ENCODE results near the gene SLC2A10.
"Not testable (repeated sequence)": the region's sequence is repeated elsewhere in the genome, so short reads cannot be mapped to it uniquely, and the experiment has no call there.

Gene SLC2A10

GRCh38 chr20:46709459-46710152 lies at the start of gene SLC2A10:
SLC2A10 (plus strand) TSS chr20:46709649; CDS start chr20:46709737, 88 bp downstream.
- no peak for DNase-seq (ENCODE audit: low read depth)

DNA sequence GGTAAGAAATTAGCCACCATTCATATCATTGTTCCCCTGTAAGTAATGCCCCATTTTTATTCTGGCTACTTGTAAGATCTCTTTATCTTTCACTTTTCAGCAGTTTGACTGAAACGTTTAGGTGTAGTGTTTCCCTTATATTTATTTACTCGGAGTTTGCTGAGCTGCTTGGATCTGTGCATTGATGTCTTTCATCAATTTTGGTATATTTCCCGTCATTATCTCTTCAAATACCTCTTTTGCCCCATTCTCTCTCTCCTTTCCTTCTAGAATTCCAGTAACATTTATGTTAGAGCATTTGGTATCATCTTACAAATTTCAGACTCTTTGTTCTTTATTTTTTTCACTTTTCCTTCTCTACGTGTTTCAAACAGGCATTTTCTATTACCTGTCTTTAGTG lies 49.0 kb upstream of the SLC2A10 start:
- no peak for DNase-seq (ENCODE audit: low read depth)

- no peak for DNase-seq (ENCODE audit: low read depth)
Measured at GRCh38 chr20:46661659-46662058, 47.8 kb upstream of the SLC2A10 start.

DNA sequence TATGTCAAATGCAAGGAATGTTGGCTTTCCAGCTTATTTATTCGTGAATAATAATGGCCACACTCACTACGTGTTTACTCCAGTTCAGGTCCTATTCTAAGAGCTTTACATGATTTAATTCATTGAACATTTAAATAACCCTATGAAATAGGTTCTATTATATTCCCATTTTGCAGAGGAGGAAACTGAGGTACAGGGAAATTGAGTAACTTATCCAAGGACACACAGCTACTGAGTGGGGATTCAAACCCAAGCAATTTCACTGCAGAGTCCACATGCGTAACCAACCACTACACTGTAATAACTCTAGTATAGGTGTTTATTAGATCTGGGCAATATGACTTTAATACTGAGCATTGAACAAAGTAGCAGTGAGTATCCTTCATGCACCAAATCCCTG lies 45.9 kb upstream of the SLC2A10 start:
- DNase-seq (ENCODE audit: low read depth), result no peak

DNA sequence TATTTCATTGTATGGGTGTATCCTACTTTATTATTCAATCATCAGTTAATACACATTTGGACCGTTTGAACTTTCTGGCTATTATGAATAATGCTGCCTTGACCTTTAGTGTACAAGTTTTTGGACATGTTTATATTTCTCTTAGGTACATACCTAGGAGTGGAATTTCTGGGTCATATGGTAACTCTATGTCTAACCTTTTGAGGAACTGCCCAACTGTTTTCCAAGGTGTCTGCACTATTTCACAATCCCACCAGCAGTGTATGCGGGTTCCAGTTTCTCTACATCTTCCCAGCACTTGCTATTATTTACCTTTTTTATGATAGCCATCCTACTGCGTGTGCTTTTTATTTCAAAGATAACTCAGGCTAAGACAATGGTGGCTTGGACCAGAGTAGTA lies 43.8 kb upstream of the SLC2A10 start:
- no peak for DNase-seq (ENCODE audit: low read depth)

DNA sequence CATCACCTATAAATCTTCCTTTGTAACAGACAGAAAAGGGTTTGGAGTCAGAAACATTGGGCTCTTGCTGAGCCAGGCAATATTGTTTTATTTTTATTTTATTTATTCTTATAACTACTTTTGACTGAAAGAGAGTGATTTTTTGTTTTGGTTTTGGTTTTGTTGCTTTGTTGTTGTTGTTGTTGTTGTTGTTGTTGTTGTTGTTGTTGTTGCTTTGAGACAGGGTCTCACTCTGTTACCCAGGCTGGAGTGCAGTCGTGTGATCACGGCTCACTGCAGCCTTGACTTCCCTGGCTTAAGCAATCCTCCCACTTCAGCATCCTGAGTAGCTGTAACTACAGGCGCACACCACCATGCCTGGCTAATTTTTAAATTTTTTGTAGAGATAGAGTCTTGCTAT lies 43.1 kb upstream of the SLC2A10 start:
- no peak for DNase-seq (ENCODE audit: low read depth)

DNA sequence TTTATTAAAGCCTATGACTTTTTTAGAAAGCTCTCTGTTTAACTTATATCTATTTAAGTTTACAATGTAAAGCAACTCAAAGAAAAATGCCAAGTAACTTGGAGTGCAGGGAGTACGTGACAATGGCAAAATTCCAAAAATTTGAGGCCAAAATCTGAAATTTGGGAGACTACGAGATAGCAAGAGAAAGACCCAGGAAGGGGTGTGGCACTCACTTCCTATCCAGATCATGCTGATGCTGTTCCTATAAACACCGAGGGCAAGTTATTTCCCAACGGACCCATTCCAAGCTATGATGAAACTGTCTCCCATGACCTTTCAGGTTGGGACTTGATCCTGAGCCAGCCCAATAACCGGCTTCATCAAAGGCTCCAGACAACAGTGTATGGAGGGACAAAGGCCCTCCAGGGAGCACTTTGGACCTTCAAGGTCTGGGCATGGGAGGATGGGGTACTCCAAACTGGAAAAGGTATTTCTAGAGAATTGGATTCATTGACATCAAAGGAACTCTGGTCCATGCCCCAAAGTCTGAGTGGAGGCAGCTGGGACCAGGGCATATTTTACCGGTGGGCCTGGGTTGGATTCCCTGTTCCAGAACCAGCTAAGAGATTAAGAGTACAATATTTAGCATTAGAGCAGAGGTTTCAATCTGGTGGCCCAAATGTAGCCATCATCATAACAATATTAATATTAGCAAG lies 42.5 kb upstream of the SLC2A10 start:
- DNase-seq (ENCODE audit: low read depth), result no peak

DNA sequence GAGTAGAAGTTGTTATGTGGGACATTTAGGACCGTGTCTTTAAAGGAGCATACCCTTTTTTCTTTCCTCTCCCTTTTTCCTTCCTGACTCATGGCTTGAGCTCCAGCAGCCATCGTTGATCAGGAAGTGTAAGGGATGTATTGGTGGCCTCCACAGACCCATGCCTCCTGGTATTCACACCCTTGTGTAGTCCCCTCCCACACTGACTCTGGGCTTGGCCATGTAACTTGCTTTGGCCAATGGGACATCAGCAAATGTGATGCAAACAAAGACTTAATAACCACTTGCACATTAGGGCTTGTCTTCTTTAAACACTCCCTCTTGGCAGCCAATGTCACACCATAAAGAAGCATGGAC lies 39.2 kb upstream of the SLC2A10 start:
- DNase-seq (ENCODE audit: low read depth), result no peak

- DNase-seq (ENCODE audit: low read depth), result no peak
Measured at GRCh38 chr20:46670585-46671584, 38.6 kb upstream of the SLC2A10 start.

GRCh38 chr20:46671866-46672542 lies 37.4 kb upstream of the SLC2A10 start:
- DNase-seq (ENCODE audit: low read depth), result no peak

DNA sequence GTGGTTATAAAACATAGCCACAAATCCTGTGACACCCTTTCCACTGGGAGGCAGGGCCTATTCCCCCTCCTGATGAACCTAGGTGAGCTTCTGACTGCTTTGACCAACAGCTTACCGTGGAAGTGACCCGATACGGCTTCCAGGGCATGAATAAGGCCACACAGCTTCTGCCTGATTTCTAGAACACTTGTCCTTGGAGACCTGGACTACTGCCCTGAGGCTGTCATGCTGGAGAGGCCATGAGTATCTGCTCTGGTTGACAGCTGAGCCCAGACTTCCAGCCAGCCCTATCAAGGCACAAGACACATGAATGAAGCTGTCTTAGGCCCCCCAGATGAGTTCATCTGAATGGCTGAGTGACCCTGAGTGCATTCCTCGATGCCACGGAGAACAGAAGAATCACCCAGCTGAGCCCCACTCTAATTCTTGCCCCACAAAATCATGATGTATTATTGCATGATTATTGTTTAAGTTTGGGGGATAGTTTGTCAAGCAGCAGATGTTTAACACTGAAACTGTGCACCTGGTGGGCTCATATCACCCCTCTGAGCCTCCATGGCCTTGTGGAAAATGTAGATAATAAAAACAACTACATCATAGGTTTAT lies 36.8 kb upstream of the SLC2A10 start:
- DNase-seq (ENCODE audit: low read depth), result no peak

- DNase-seq (ENCODE audit: low read depth), result no peak
Measured at GRCh38 chr20:46673394-46674252, 35.8 kb upstream of the SLC2A10 start.

- DNase-seq (ENCODE audit: low read depth), result no peak
Measured at GRCh38 chr20:46674253-46675083, 35.0 kb upstream of the SLC2A10 start.

GRCh38 chr20:46676649-46677316 lies 32.7 kb upstream of the SLC2A10 start:
- DNase-seq (ENCODE audit: low read depth), result not testable (repeated sequence)

- no peak for DNase-seq (ENCODE audit: low read depth)
Measured at GRCh38 chr20:46677608-46678007, 31.8 kb upstream of the SLC2A10 start.

- no peak for DNase-seq (ENCODE audit: low read depth)
Measured at GRCh38 chr20:46678516-46678915, 30.9 kb upstream of the SLC2A10 start.

GRCh38 chr20:46680684-46681031 lies 28.8 kb upstream of the SLC2A10 start:
- DNase-seq (ENCODE audit: low read depth), result no peak

GRCh38 chr20:46681032-46681854 lies 28.2 kb upstream of the SLC2A10 start:
- peak; percentile 45 for DNase-seq (ENCODE audit: low read depth)

Data from stimulated activated CD8-positive, alpha-beta memory T cell treated with anti-CD3 and anti-CD28 coated beads, Interleukin-4, amount 100 ng/mL, for 24 hours (primary cell).